Measurements from ENCODE around the gene CCDC18.
"Not testable (repeated sequence)": the region's sequence is repeated elsewhere in the genome, so short reads cannot be mapped to it uniquely, and the experiment has no call there.

CCDC18 gene

GRCh38 chr1:93244298-93245069 is 64.0 kb downstream of the CCDC18 start:
- TF ChIP-seq CTCF (IDR thresholded peaks at IDR 0.05) (no peak), ZFX (IDR thresholded peaks at IDR 0.05; ENCODE audit: borderline replicate concordance) (no peak)

GRCh38 chr1:93251966-93252365 is 71.4 kb downstream of the CCDC18 start:
- no peak overlapping the region for H3K27ac ChIP-seq
- TF ChIP-seq CTCF (IDR thresholded peaks at IDR 0.05): no peak
- TF ChIP-seq ZFX (IDR thresholded peaks at IDR 0.05; ENCODE audit: borderline replicate concordance): no peak

More at GRCh38 chr1:93244298-93245069, 64.0 kb downstream of the CCDC18 start:
- H3K27ac ChIP-seq: no peak overlapping the region

GRCh38 chr1:93252598-93252997 is 72.1 kb downstream of the CCDC18 start:
- no peak overlapping the region for H3K27ac ChIP-seq
- TF ChIP-seq CTCF (IDR thresholded peaks at IDR 0.05) (no peak), ZFX (IDR thresholded peaks at IDR 0.05; ENCODE audit: borderline replicate concordance) (no peak)

GRCh38 chr1:93253516-93253915 is 73.0 kb downstream of the CCDC18 start:
- no peak overlapping the region for H3K27ac ChIP-seq
- TF ChIP-seq ZFX (IDR thresholded peaks at IDR 0.05; ENCODE audit: borderline replicate concordance) (no peak), CTCF (IDR thresholded peaks at IDR 0.05) (no peak)

- no peak overlapping the region for H3K27ac ChIP-seq
- no peak for TF ChIP-seq ZFX (IDR thresholded peaks at IDR 0.05; ENCODE audit: borderline replicate concordance)
These were observed 74.9 kb downstream of the CCDC18 start for GRCh38 chr1:93255222-93256079.

GRCh38 chr1:93256433-93256832 is 75.9 kb downstream of the CCDC18 start:
- TF ChIP-seq ZFX (IDR thresholded peaks at IDR 0.05; ENCODE audit: borderline replicate concordance) (no peak), CTCF (IDR thresholded peaks at IDR 0.05) (no peak)
- no peak overlapping the region for H3K27ac ChIP-seq

- no peak for TF ChIP-seq ZFX (IDR thresholded peaks at IDR 0.05; ENCODE audit: borderline replicate concordance)
- TF ChIP-seq CTCF (IDR thresholded peaks at IDR 0.05): no peak
- no peak overlapping the region for H3K27ac ChIP-seq
These were observed 77.4 kb downstream of the CCDC18 start for GRCh38 chr1:93257889-93258288.

- not testable (repeated sequence) for H3K27ac ChIP-seq
These were observed 80.2 kb downstream of the CCDC18 start for GRCh38 chr1:93260726-93261125.
